SJCRH30 (cell line): ENCODE data around the gene FER1L5. TPM values are rescaled to one million over a fixed set of nuclear protein-coding genes. Genes with fewer than 3 reads are reported as not detected.
"Not testable (repeated sequence)": the region's sequence is repeated elsewhere in the genome, so short reads cannot be mapped to it uniquely, and the experiment has no call there.

Experiments
- DNase-seq, 2 experiments: peaks; one replicate each; pipeline ENCODE4 v3.0.0-alpha.2; 2015 to 2020
- H3K27ac ChIP-seq: fragments of 250-450 bp; sonication (Bioruptor Pico); 2 replicates; pipeline ENCODE4 v1.5.1; 2020; ENCODE audit warnings: mild to moderate bottlenecking, moderate library complexity
- H3K27me3 ChIP-seq: fragments of 250-450 bp; sonication (Bioruptor Pico); 2 replicates; pipeline ENCODE4 v1.5.1; 2020; ENCODE audit warnings: mild to moderate bottlenecking, moderate library complexity
- H3K36me3 ChIP-seq: fragments of 250-450 bp; sonication (Bioruptor Pico); 2 replicates; pipeline ENCODE4 v1.5.1; 2020; ENCODE audit warnings: mild to moderate bottlenecking, moderate library complexity
- H3K4me1 ChIP-seq: fragments of 250-450 bp; sonication (Bioruptor Pico); 2 replicates; pipeline ENCODE4 v1.5.1; 2020; ENCODE audit warnings: mild to moderate bottlenecking, moderate library complexity
- H3K4me3 ChIP-seq: fragments of 250-450 bp; sonication (Bioruptor Pico); 2 replicates; pipeline ENCODE4 v1.5.1; 2020; ENCODE audit warnings: mild to moderate bottlenecking, moderate library complexity
- H3K9me3 ChIP-seq: fragments of 250-450 bp; sonication (Bioruptor Pico); replicated peaks from 2 replicates; pipeline ENCODE4 v1.5.1; 2020; ENCODE audit warnings: mild to moderate bottlenecking, moderate library complexity
- total RNA-seq: library from RNA; depleted of rRNA; stranded (reverse); fragments of >200 nt; shearing (Covaris generic); gene quantifications from 2 replicates; pipeline ENCODE4 v1.2.3, GENCODE V29; 2014

Gene FER1L5
- total RNA-seq, 1 experiment from 2014 or later, result 0.04 TPM

- not testable (repeated sequence) for H3K4me1 ChIP-seq, DNase-seq, H3K27me3 ChIP-seq, H3K4me3 ChIP-seq, H3K36me3 ChIP-seq, H3K9me3 ChIP-seq, H3K27ac ChIP-seq
These were observed 12.2 kb downstream of the FER1L5 start for GRCh38 chr2:96654791-96655190.

GRCh38 chr2:96655526-96655925 lies 13.0 kb downstream of the FER1L5 start:
- Histone ChIP-seq H3K27me3 (no peaks in the 10 kb centered on the region), H3K27ac (no peak overlapping the region), H3K4me3 (no peak overlapping the region), H3K4me1 (no peaks in the 10 kb centered on the region), H3K9me3 (no peaks in the 10 kb centered on the region), H3K36me3 (no peaks in the 10 kb centered on the region)
- DNase-seq, result no peak

GRCh38 chr2:96656540-96656939 lies 14.0 kb downstream of the FER1L5 start:
- Histone ChIP-seq H3K4me1 (no peaks in the 10 kb centered on the region), H3K36me3 (no peaks in the 10 kb centered on the region), H3K27me3 (no peaks in the 10 kb centered on the region), H3K9me3 (no peaks in the 10 kb centered on the region), H3K27ac (no peak overlapping the region), H3K4me3 (no peak overlapping the region)
- DNase-seq, result no peak

DNA sequence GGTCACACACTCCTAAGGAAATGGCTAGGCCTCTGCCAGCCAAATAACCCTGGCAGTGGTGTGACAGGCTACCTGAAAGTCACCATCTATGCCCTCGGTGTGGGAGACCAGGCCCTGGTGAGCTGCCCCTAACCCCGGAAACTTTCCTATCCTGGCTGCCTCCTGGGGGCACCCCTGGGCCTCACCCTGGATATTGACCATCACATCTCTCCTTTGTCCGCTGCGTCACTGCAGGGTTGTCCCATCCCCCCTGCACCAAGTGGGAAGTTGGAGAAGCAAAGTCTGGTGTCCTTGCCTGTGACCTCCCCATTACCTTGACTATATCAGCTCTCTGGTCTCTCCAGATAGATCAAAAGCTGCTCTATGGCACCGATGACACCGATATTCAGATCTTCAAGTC lies 18.8 kb downstream of the FER1L5 start:
- no peak for DNase-seq
- H3K36me3 ChIP-seq, result no peaks in the 10 kb centered on the region
- no peaks in the 10 kb centered on the region for H3K4me1 ChIP-seq

DNA sequence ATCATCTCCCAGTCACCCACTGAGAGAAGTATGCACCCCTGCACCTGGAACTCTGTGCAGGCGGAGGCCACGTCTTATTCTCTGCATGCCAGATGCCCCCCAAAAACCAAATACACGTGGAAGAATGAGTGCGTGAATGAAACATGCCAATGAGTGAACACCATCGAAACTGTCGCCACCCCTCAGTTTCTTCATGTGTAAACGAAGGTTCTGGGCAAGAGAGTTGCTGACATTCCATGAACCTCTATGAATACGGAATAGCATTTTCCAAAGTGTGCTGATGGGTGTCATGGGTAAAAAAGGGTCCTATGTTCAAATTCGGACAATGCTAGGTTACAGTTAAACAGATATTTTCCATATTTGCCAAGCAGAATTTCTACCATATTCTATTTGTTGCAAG lies 19.8 kb downstream of the FER1L5 start:
- no peak for DNase-seq
- Histone ChIP-seq H3K9me3 (0 out of 2 replicates have a peak, but pooled peaks cover 5% of the 10 kb centered on the region), H3K27me3 (no peaks in the 10 kb centered on the region), H3K4me3 (no peak overlapping the region), H3K4me1 (no peaks in the 10 kb centered on the region), H3K36me3 (no peaks in the 10 kb centered on the region), H3K27ac (no peak overlapping the region)

More for the DNA sequence above, 18.8 kb downstream of the FER1L5 start:
- Histone ChIP-seq H3K27me3 (no peaks in the 10 kb centered on the region), H3K27ac (no peak overlapping the region), H3K4me3 (no peak overlapping the region), H3K9me3 (0 out of 2 replicates have a peak, but pooled peaks cover 5% of the 10 kb centered on the region)

GRCh38 chr2:96663177-96663576 lies 20.6 kb downstream of the FER1L5 start:
- H3K4me3 ChIP-seq, result no peak overlapping the region
- DNase-seq, result no peak
- H3K27me3 ChIP-seq, result no peaks in the 10 kb centered on the region
- H3K4me1 ChIP-seq, result no peaks in the 10 kb centered on the region
- no peak overlapping the region for H3K27ac ChIP-seq
- H3K9me3 ChIP-seq, result 0 out of 2 replicates have a peak, but pooled peaks cover 5% of the 10 kb centered on the region
- no peaks in the 10 kb centered on the region for H3K36me3 ChIP-seq

DNA sequence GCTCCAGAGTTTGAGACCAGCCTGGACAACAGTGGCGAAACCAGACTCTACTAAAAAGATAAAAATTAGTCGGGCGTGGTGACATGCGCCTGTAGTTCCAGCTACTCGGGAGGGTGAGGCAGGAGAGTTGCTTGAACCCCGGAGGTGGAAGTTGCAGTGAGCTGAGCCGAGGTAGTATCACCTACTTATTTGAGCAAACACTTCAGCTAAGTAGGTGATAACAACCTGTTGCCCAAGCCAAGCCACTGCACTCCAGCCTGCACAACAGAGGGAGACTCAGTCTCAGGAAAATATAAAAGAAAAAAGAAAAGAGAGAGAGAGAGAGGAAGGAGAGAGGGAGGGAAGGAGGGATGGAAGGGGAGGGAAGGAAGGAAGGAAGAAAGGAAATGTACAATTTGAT lies 21.3 kb downstream of the FER1L5 start:
- Histone ChIP-seq H3K27ac (no peak overlapping the region), H3K36me3 (no peaks in the 10 kb centered on the region), H3K9me3 (0 out of 2 replicates have a peak, but pooled peaks cover 5% of the 10 kb centered on the region), H3K4me1 (no peaks in the 10 kb centered on the region), H3K27me3 (no peaks in the 10 kb centered on the region), H3K4me3 (no peak overlapping the region)
- no peak for DNase-seq

DNA sequence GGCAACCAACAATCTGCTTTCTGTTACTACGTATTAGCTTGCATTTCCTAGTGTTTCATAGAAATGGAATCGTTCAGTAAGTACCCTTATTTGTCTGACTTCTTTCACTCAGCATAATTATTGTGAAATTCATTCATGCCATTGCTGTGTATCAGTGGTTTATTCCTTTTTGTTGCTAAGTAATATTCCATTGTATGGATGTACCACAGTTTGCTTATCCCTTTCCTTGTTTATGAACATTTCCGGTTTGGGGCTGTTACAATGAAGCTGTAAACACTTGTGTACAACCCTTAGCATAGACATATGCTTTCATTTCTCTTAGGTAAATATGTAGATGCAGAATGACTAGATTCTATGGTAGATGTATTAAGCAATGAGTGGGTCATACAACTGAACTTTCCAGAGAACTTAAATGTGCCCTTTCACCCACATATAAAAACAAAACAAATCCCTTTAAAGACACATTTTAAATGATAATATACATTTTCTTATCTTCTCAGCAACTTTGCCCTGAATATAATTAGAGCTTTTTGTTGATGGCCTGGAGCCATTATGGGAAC lies 21.9 kb downstream of the FER1L5 start:
- no peak overlapping the region for H3K27ac ChIP-seq
- H3K4me1 ChIP-seq, result no peaks in the 10 kb centered on the region
- no peak for DNase-seq
- no peaks in the 10 kb centered on the region for H3K36me3 ChIP-seq
- 0 out of 2 replicates have a peak, but pooled peaks cover under 1% of the 10 kb centered on the region for H3K27me3 ChIP-seq
- H3K4me3 ChIP-seq, result no peak overlapping the region
- 0 out of 2 replicates have a peak, but pooled peaks cover 5% of the 10 kb centered on the region for H3K9me3 ChIP-seq

DNA sequence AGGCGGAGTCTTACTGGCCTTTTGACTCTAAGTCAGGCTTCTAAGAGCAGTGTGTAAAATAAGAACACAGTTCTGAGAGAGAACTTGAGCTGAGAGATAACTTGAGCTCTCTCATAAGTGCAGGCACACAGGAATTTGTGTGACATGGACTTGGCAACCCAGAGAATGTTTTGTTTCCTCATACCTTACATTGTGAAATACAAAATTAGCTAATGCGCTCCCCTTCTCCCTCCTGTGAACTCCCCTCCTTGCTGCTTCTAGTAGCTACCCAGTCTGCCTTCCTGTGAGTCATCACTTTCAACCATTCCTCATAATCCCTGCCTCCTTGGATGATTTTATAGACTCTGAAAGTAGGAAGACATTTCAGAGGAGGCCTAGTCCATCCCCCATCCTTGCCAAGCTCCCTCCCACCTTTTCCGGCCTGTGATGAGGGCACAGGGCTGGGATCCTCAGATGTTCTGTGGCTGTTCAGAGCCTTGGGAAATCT lies 22.6 kb downstream of the FER1L5 start:
- DNase-seq, result no peak
- no peaks in the 10 kb centered on the region for H3K4me1 ChIP-seq
- H3K27me3 ChIP-seq, result 0 out of 2 replicates have a peak, but pooled peaks cover 4% of the 10 kb centered on the region
- no peak overlapping the region for H3K27ac ChIP-seq
- 0 out of 2 replicates have a peak, but pooled peaks cover 5% of the 10 kb centered on the region for H3K9me3 ChIP-seq
- no peak overlapping the region for H3K4me3 ChIP-seq
- H3K36me3 ChIP-seq, result no peaks in the 10 kb centered on the region

- H3K27me3 ChIP-seq, H3K27ac ChIP-seq, DNase-seq, H3K36me3 ChIP-seq, H3K4me3 ChIP-seq, H3K4me1 ChIP-seq, H3K9me3 ChIP-seq: not testable (repeated sequence)
These were observed 23.2 kb downstream of the FER1L5 start for GRCh38 chr2:96665717-96666116.

DNA sequence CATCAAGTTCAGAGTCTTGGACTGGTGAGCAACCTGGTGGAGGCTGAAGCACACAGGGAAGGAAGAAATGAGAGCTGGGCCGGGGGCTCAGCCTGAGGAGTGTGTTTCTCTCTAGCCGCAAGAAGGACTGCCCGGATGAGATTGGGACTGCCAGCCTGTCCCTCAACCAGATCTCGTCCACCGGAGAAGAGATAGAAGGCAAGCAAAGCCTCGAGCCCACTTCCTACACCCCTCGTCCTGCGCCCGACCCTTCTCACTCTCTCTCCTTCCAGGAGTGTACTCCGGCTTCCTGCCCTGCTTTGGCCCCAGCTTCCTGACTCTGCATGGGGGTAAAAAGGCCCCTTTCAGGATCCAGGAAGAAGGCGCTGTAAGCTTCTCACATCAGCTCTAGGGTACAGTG lies 26.2 kb downstream of the FER1L5 start:
- Histone ChIP-seq H3K27me3 (0 out of 2 replicates have a peak, but pooled peaks cover 4% of the 10 kb centered on the region), H3K4me3 (no peak overlapping the region), H3K9me3 (0 out of 2 replicates have a peak, but pooled peaks cover 5% of the 10 kb centered on the region), H3K27ac (no peak overlapping the region), H3K36me3 (no peaks in the 10 kb centered on the region), H3K4me1 (no peaks in the 10 kb centered on the region)
- DNase-seq, result no peak

DNA sequence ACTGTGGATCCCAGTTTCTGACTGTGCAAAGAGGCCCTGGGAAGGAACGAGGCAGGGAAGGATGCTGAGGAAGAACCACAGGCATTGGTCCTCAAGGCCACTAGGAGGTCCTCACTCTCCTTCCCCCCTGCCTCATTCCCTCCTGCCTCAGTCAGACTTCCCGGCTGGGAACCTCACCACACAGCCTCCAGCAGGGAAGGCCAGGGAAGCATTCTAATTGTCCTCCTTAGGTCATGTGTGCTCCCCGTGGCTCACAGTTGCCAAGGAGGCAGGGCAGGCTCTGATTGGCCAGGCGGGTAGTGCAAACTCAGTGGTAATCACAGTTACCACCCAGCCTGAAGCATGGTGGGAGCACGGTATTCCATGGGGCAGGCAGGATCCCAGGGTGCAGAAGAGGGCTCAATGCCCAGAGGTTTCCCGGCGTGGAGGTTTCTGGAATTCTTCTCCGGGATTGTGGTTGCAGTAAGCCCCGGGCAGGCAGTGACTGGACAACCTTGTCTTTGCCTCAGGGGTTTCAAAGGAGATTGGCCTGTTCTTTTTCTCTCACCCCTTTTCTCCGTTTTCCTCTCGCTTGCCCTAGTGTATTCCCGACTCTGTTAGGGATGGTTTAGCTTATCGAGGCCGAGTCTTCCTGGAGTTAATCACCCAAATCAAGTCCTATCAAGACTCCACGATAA lies 27.1 kb downstream of the FER1L5 start:
- H3K27ac ChIP-seq, result no peak overlapping the region
- H3K4me3 ChIP-seq, result no peak overlapping the region
- no peaks in the 10 kb centered on the region for H3K36me3 ChIP-seq
- 0 out of 2 replicates have a peak, but pooled peaks cover 4% of the 10 kb centered on the region for H3K27me3 ChIP-seq
- DNase-seq, result no peak
- H3K4me1 ChIP-seq, result no peaks in the 10 kb centered on the region
- 0 out of 2 replicates have a peak, but pooled peaks cover under 1% of the 10 kb centered on the region for H3K9me3 ChIP-seq

GRCh38 chr2:96679848-96680247 lies 37.3 kb downstream of the FER1L5 start:
- Histone ChIP-seq H3K36me3 (no peaks in the 10 kb centered on the region), H3K27me3 (no peaks in the 10 kb centered on the region), H3K9me3 (no peaks in the 10 kb centered on the region), H3K4me3 (no peak overlapping the region), H3K27ac (no peak overlapping the region), H3K4me1 (no peaks in the 10 kb centered on the region)
- DNase-seq, result no peak

- Histone ChIP-seq H3K36me3 (no peaks in the 10 kb centered on the region), H3K4me1 (peaks cover 1% of the 10 kb centered on the region; the same call in 1 of the 2 replicates), H3K27me3 (no peaks in the 10 kb centered on the region), H3K27ac (no peak overlapping the region), H3K9me3 (no peaks in the 10 kb centered on the region), H3K4me3 (no peak overlapping the region)
- no peak for DNase-seq
These were observed 38.1 kb downstream of the FER1L5 start for GRCh38 chr2:96680561-96681141.

DNA sequence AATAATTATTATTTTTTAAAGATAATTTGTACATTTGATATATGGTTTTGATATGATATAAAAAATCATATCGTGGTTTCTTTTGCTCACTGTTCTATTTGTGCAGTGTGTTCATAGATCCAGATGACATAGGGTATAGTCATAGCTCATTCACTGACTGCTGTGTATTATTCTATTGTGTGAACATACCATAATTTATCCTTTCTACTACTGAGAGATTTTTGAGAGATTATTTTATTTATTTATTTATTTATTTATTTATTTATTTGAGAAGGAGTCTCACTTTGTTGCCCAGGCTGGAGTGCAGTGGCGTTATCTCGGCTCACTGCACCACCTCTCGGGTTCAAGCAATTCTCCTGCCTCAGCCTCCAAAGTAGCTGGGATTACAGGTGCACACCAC lies 39.0 kb downstream of the FER1L5 start:
- no peak for DNase-seq
- H3K36me3 ChIP-seq, result no peaks in the 10 kb centered on the region
- peaks cover 10% of the 10 kb centered on the region; the same call in 1 of the 2 replicates for H3K4me1 ChIP-seq
- H3K9me3 ChIP-seq, result no peaks in the 10 kb centered on the region
- no peak overlapping the region for H3K4me3 ChIP-seq
- no peak overlapping the region for H3K27ac ChIP-seq
- H3K27me3 ChIP-seq, result no peaks in the 10 kb centered on the region
